Raji (cell line): Measurements from ENCODE around the gene RPS2.

Experiments
- POLR2A ChIP-seq: IDR thresholded peaks from 2 replicates; pipeline ENCODE4 v1.6.1; 2011; ENCODE audit warnings: low read depth, low read length, control low read depth; ENCODE audit not compliant: insufficient read depth

The RPS2 gene

DNA sequence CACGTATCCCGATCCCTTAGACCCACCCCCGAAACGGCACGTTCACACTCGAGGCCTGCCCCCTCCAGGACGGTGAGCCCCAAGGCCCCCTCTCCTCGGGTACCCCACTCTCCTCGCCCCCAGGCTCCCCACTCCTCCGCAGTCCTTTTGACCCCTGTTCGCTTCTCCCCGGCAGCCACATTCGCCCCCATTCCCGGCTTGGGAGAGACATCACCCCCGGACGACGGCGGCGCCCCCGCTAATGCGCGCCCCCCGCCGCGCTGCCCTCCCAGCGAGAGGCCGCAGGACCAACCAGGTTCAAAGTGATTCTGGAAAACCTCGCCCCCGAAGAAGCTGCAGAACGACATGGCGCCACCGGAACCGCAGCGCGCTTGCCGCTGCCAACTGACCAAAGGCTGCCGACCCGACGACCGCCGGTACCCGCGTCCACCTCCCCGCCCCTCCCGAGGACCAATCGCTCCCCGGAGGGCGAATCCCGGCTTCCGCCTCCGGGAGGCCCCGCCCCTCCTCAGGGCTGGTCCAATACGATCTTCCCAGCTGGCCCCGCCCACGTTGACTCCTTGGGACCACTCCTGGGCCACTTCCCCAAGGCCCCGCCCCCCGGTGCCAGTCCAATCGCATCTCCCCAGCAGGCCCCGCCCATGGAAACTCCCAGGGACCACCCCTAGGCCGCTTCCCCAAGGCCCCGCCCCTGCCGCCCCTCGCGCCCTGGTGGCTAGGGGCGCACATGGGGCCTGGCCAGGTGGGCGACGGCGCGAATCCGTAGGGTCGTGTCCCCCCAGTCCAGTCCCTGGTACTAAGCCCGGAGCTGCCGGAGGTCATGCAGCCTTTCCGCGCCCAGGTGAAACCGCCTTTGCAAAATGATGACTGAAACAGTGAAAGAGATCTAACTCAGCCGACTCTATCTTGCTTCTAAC is 21.6 kb downstream of the RPS2 start, which contains the start of gene MSRB1:
MSRB1 (minus strand) TSS at position 390 of the 917 bp plus-strand sequence; CDS start at position 347, 43 bp downstream.
- TF ChIP-seq POLR2A: peak; percentile 90

DNA sequence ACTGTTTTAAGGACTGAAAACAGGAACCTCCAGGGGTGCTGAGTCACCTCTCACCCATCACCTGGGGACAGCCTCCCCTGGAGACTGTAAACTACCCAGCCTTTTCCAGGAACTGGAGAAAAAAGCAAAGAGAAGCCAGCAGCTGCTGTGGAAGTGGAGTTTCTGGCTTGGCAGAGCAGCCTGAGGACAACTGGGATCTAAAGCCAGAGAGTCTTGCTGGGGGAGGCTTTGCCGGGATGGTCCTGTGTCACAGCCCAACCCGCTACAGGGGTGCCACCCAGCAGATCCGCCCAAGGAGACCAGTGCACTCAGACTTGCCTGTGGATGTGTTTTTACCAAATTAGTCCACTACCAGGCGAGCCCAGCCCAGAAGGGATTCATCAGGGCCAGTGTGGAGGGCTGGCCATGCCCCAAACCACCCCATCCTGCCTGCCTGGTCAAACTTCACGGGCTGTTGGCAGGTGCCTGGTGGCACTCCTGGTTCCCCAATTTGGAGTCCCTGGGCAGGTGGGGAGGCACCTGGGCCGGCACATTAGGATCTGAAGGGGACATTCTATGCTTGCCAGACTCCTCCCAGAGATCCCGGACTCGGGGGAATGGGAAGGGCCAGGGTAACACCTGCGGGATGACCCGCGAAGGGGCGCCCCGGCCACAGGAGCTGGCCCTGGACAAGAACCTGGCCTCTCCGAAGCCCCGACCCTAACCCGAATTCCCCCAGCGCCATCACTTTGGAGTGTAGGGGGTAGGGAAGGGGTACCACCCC is 22.4 kb downstream of the RPS2 start:
- TF ChIP-seq POLR2A: no peak

DNA sequence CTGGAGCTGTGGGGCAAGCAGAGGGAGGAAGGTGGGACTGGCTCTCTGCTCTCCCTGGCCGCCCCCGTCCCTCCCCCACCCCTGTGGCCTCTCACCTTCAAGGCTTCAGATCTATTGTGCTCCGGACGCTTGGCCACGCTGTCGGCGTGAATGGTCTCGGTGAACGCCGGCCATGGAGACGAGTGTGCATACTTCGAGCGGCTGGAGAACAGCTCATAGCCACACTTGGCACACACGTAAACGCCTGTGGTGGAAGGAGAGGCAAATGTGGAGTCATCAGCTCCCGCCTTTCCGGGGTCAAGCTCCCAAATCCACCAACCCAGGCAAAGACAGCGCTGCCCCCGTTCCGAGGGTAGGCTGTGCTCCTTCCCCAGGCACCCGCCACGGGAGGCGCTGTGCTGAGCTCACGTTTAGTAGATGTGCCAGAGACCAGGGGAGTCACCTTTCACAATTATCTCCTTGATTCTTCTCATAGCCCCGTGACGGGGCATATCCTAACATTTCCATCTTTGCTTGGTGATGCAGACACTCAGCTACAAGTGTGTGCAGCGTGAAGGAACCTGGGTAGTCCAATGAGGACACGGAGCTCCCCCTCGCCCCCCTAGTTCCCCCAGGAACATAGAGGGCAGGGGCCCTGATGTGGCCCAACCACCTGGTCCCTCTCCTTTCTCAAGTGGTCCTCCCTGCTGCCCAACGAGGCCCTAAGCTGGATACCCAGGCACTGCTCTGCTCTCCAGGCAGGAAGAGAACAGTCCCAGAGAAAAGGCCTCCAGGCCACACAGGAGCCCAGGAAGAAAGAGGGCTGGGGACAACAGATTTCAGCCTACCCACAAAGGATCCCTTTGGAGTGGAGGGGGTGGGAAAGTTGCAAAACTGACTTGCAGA is 23.2 kb downstream of the RPS2 start:
- TF ChIP-seq POLR2A: no peak

- no peak for TF ChIP-seq POLR2A
These were observed 24.1 kb downstream of the RPS2 start for GRCh38 chr16:1940273-1941161.

- TF ChIP-seq POLR2A: no peak
These were observed 25.7 kb downstream of the RPS2 start for GRCh38 chr16:1938910-1939309.

GRCh38 chr16:1938316-1938715 is 26.3 kb downstream of the RPS2 start:
- TF ChIP-seq POLR2A: no peak

DNA sequence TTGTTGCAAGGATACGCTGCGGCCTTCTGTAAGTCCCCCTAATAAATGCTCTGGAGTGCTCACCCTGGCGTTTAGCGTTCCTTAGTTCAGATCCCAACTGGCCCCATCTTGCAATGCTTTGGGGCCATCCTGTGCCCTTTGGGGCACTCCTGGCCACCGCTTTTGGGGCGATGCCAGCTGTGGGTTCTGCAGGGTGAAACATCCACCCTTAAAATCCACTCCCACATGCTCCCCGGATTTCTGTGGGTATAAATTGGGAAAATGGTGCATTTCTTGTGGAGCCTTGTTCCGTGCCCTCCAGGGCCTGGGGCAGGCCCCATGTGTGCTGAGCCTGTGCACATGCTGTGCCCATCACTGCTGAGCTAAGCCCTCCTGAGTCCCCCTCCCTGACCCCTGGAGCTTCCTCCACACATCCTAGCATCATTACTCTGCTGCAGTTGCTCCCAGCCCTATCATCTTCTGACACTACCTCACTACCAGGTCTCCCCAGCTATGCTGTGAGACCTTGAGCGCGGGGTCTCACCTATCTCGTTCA is 27.6 kb downstream of the RPS2 start:
- no peak for TF ChIP-seq POLR2A

- no peak for TF ChIP-seq POLR2A
These were observed 31.4 kb downstream of the RPS2 start for GRCh38 chr16:1933097-1933661.

DNA sequence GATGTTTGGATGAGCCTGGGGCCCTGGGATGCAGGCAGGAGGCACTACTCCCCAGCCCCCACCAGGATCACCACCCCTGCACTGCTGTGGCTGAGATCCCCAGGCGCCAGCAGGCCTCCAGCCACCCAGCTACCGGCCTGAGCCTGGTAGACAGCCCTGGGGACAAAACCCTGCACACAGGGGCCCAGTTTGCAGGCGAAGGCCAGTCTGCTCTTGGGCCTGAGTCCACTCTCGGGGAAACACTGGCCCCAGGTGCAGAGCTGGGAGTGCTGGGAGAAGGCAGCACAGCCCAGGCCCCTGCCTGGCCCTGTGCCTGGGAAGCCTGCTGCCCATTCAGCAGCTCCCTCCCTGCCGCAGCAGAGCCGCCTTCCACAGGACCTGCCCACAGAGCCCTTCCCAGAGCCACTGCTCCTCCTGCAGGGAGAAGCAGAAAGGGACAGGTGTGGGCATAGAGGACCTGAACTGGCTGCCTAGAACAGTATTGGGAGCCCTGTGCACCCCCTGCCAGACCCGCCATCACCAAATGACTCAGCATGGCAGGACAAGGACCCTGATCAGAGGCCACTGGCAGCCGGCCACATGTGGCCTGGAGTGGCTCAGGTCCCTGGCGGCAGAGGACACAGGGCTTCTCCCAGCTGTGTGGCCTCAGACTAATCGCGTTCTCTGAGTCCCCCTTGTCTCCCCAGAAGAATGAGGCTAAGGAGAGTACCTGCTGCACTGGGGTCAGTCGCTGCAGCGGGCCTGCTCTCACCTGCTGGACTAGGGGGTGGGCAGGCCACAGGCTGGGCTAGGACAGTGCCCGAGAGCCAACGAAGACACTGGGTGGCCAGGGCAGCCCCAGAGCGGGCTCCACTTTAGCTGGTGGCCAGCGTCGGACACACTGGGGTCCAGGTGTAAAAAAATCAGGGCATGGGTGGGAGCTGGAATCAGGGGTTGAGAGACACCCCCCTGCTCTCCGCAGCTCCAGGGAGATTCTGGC is 32.3 kb downstream of the RPS2 start:
- TF ChIP-seq POLR2A: no peak

DNA sequence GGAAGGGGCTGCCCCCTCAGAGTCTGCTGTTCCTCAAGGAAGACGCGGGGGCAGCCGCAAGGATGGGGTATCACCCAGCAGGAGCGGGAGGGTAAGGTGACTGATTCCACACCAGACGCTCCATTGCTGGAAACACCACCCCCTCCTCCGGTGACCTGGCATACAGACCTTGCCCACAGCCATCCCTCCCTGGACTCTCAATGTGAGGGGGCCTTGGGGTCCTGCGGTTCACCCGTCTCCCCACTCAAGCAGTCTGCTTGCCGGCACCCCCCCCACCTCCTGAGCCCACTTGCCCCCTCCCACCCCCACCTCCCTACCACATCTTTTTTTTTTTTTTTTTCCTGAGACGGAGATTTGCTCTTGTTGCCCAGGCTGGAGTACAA is 34.3 kb downstream of the RPS2 start:
- TF ChIP-seq POLR2A: no peak

DNA sequence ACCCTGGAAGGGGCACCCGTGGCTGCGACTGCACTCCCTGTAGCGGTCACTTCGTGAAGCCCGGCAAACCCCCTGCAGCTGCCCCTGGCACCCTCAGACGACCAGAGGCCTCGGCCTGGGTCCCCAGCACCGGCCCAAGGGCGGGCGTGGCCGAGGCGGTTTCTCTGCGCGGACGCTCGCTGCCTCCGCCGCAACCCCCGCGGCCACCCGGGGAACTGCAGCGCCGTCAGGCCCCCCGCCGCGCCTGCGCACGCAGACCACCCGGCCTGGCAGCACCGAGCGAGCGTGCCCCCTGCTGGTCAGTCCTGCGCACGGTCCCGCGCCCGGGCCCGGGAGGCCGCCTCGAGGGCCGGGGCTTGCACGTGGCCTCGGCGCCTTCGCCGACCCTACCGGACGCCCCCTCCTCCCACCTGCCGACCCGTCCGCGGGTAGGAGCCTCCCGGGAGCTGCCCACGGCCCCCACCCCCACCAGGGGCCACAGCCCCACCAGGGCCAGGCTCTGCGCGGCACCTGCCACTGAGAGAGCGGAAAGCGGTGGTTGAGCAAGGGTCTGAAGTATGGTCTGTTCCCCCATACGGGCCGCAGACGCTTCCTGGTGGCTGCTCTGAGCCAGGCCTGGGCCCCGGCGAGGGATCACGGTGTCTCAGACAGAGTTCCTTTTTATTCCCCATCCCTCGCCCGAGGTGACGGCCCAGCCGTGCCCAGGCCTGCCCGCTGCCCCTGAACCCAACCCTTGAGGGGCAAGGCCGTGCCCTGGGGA is 34.9 kb downstream of the RPS2 start:
- peak; percentile 53; the same call in 1 of the 2 replicates for TF ChIP-seq POLR2A

DNA sequence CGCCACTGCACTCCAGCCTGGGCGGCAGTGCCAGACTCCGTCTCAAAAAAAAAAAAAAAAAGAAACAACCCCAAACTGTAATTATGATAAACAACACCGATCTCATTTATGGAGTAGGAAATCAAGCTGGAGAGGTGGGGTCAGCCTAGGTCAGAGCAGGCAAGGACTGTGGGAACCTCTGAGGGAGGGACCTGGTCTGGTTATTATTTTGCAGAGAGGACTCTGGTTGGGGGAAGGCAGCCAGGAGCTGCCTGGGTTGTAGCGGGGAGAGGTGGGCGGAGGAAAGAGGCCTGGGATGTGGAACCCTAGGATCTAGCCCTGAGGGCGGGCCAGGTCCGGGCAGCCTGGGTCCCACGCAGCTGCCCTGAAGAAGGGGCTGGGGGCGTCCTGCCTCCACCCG is 35.5 kb downstream of the RPS2 start:
- TF ChIP-seq POLR2A: no peak

DNA sequence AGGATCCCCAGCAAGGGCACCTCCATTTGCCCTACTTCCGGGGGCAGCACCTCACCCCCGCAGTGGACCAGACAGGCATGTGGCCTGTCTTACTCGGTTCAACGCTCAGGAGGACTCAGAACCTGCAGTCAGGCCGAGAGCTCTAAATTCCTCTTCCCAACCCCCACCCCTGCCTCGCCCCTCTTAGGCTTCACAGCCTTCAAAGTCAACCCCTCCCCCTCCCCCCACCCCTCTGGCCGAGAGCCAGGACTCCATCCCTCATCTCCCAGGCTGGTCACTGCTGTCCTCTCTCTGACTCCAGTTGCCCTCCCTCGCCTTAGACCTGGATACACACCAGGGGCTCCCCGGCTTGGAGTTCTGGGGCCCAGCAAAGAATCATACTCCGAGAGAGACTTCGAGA is 38.4 kb downstream of the RPS2 start:
- TF ChIP-seq POLR2A: no peak
